HCT116 (cell line): ENCODE results near the gene SMIM33.
"Not testable (repeated sequence)": the region's sequence is repeated elsewhere in the genome, so short reads cannot be mapped to it uniquely, and the experiment has no call there.

Source experiments
- EGR1 ChIP-seq: IDR thresholded peaks from 2 replicates; pipeline ENCODE4 v1.6.1; 2012; ENCODE audit warnings: low read depth
- EZH2 ChIP-seq: fragments of 200-600 bp; sonication (generic); IDR thresholded peaks from 2 replicates; pipeline ENCODE4 v1.6.1; 2017; ENCODE audit warnings: antibody characterized with exemption, mixed run types
- POLR2A ChIP-seq: IDR thresholded peaks from 2 replicates; pipeline ENCODE4 v1.7.0; 2011; ENCODE audit warnings: borderline replicate concordance; ENCODE audit not compliant: insufficient read depth, insufficient read length; ENCODE audit errors: extremely low read depth
- POLR2AphosphoS5 ChIP-seq: IDR thresholded peaks from 2 replicates; pipeline ENCODE4 v1.6.1; 2011; ENCODE audit warnings: mild to moderate bottlenecking, low read depth, low read length, moderate library complexity
- RAD21 ChIP-seq: IDR thresholded peaks from 2 replicates; pipeline ENCODE4 v1.6.1; 2012; ENCODE audit warnings: low read depth, mild to moderate bottlenecking
- SIN3A ChIP-seq: IDR thresholded peaks from 2 replicates; pipeline ENCODE4 v1.6.1; 2012; ENCODE audit warnings: low read depth
- SRF ChIP-seq: IDR thresholded peaks from 2 replicates; pipeline ENCODE4 v1.6.1; 2012; ENCODE audit warnings: low read depth
- YY1 ChIP-seq: IDR thresholded peaks from 2 replicates; pipeline ENCODE4 v1.6.1; 2011; ENCODE audit warnings: low read length, low read depth, moderate library complexity, mild to moderate bottlenecking; ENCODE audit not compliant: insufficient replicate concordance; ENCODE audit errors: extremely low read depth
- TF ChIP-seq, protein P1 (sequence below): IDR thresholded peaks from 2 replicates; pipeline ENCODE4 v1.6.1; 2012
- TF ChIP-seq, protein P2 (sequence below), 3 experiments: fragments of 200-600 bp in 1 of 3; sonication (generic) in 1 of 3; IDR thresholded peaks in 2 of 3; conservative IDR thresholded peaks in 1 of 3; 2 replicates each; pipeline ENCODE4 v1.5.1; 2012 to 2017; ENCODE audit warnings: low read depth in 2 of 3, low read length in 2 of 3, antibody characterized with exemption in 1 of 3, borderline replicate concordance in 1 of 3, control low read depth in 1 of 3, mild to moderate bottlenecking in 1 of 3, mixed read lengths in 1 of 3, mixed run types in 1 of 3, moderate library complexity in 1 of 3; ENCODE audit not compliant: insufficient read depth in 1 of 3

DNA sequence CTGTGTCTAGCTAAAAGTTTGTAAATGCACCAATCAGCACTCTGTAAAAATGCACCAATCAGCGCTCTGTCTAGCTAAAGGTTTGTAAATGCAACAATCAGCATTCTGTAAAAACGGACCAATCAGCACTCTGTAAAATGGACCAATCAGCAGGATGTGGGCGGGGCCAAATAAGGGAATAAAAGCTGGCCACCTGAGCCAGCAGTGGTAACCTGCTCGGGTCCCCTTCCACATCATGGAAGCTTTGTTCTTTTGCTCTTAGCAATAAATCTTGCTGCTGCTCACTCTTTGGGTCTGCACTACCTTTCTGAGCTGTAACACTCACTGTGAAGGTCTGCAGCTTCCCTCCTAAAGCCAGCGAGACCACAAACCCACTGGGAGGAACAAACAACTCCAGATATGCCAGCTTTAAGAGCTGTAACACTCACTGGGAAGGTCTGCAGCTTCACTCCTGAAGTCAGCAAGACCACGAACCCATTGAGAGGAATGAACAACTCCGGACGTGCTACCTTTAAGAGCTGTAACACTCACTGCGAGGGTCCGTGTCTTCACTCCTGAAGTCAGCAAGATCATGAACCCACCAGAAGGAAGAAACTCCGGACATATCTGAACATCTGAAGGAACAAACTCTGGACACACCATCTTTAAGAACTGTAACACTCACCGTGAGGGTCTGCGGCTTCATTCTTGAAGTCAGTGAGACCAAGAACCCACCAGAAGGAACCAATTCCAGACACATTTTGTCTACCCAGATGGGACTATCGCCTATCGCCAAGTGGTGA is 32.4 kb downstream of the SMIM33 start:
- not testable (repeated sequence) for TF ChIP-seq POLR2A, POLR2AphosphoS5, YY1, EGR1, SIN3A, RAD21, EZH2, SRF
- TF ChIP-seq, protein P1, sequence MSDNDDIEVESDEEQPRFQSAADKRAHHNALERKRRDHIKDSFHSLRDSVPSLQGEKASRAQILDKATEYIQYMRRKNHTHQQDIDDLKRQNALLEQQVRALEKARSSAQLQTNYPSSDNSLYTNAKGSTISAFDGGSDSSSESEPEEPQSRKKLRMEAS: not testable (repeated sequence)
- TF ChIP-seq, protein P2, sequence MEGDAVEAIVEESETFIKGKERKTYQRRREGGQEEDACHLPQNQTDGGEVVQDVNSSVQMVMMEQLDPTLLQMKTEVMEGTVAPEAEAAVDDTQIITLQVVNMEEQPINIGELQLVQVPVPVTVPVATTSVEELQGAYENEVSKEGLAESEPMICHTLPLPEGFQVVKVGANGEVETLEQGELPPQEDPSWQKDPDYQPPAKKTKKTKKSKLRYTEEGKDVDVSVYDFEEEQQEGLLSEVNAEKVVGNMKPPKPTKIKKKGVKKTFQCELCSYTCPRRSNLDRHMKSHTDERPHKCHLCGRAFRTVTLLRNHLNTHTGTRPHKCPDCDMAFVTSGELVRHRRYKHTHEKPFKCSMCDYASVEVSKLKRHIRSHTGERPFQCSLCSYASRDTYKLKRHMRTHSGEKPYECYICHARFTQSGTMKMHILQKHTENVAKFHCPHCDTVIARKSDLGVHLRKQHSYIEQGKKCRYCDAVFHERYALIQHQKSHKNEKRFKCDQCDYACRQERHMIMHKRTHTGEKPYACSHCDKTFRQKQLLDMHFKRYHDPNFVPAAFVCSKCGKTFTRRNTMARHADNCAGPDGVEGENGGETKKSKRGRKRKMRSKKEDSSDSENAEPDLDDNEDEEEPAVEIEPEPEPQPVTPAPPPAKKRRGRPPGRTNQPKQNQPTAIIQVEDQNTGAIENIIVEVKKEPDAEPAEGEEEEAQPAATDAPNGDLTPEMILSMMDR (IDR thresholded peaks at IDR 0.05 in 2 of 3, conservative IDR thresholded peaks at IDR 0.05 in 1 of 3; ENCODE audit: borderline replicate concordance in 1 of 3, insufficient read depth in 1 of 3, low read depth in 2 of 3, low read length in 2 of 3): not testable (repeated sequence)
